Measurements from ENCODE around the gene COMMD6.
"Not testable (repeated sequence)": the region's sequence is repeated elsewhere in the genome, so short reads cannot be mapped to it uniquely, and the experiment has no call there.

The COMMD6 gene

GRCh38 chr13:75537401-75538365 is at the start of gene COMMD6:
TSS of gene COMMD6 (minus strand) at chr13:75537841. CDS start at chr13:75537805, 36 bp downstream.
- peak; percentile 69 for DNase-seq (ENCODE audit: low spot score)

GRCh38 chr13:75585153-75585552 is 47.5 kb upstream of the COMMD6 start:
- no peak for DNase-seq (ENCODE audit: low spot score)

- no peak for DNase-seq (ENCODE audit: low spot score)
Measured at GRCh38 chr13:75583091-75583490, 45.5 kb upstream of the COMMD6 start.

- DNase-seq (ENCODE audit: low spot score), result no peak
Measured at GRCh38 chr13:75581874-75582640, 44.4 kb upstream of the COMMD6 start.

GRCh38 chr13:75579529-75579928 is 41.9 kb upstream of the COMMD6 start:
- DNase-seq (ENCODE audit: low spot score), result no peak

- no peak for DNase-seq (ENCODE audit: low spot score)
Measured at GRCh38 chr13:75569576-75569975, 31.9 kb upstream of the COMMD6 start.

- DNase-seq (ENCODE audit: low spot score), result no peak
Measured at GRCh38 chr13:75566658-75567057, 29.0 kb upstream of the COMMD6 start.

GRCh38 chr13:75558145-75558840 is 20.7 kb upstream of the COMMD6 start:
- DNase-seq (ENCODE audit: low spot score), result no peak

- DNase-seq (ENCODE audit: low spot score), result no peak
Measured at GRCh38 chr13:75556961-75557360, 19.3 kb upstream of the COMMD6 start.

GRCh38 chr13:75555836-75556235 is 18.2 kb upstream of the COMMD6 start:
- DNase-seq (ENCODE audit: low spot score), result no peak

GRCh38 chr13:75554981-75555380 is 17.3 kb upstream of the COMMD6 start:
- no peak for DNase-seq (ENCODE audit: low spot score)

- DNase-seq (ENCODE audit: low spot score), result no peak
Measured at GRCh38 chr13:75554464-75554863, 16.8 kb upstream of the COMMD6 start.

- DNase-seq (ENCODE audit: low spot score), result peak; percentile 19
Measured at GRCh38 chr13:75550159-75550567, 12.5 kb upstream of the COMMD6 start.

- DNase-seq (ENCODE audit: low spot score), result peak; percentile 98
Measured at GRCh38 chr13:75549262-75550158, 11.9 kb upstream of the COMMD6 start, which contains the start of gene UCHL3. TSS of gene UCHL3 (plus strand) at chr13:75549791. CDS start at chr13:75549821, 30 bp downstream.

GRCh38 chr13:75547917-75548316 is 10.3 kb upstream of the COMMD6 start:
- DNase-seq (ENCODE audit: low spot score), result no peak

GRCh38 chr13:75545386-75545785 is 7.7 kb upstream of the COMMD6 start:
- DNase-seq (ENCODE audit: low spot score), result not testable (repeated sequence)

GRCh38 chr13:75544681-75545330 is 7.2 kb upstream of the COMMD6 start:
- DNase-seq (ENCODE audit: low spot score), result no peak

- no peak for DNase-seq (ENCODE audit: low spot score)
Measured at GRCh38 chr13:75541961-75542360, 4.3 kb upstream of the COMMD6 start.

GRCh38 chr13:75541287-75541686 is 3.6 kb upstream of the COMMD6 start:
- DNase-seq (ENCODE audit: low spot score), result no peak

- no peak for DNase-seq (ENCODE audit: low spot score)
Measured at GRCh38 chr13:75533861-75534260, 3.8 kb downstream of the COMMD6 start.

GRCh38 chr13:75530549-75530961 is 7.1 kb downstream of the COMMD6 start:
- DNase-seq (ENCODE audit: low spot score), result no peak
